ENCODE data around the gene TCF7L1. TPM values are rescaled to one million over a fixed set of nuclear protein-coding genes. Genes with fewer than 3 reads are reported as not detected.

The TCF7L1 gene
- total RNA-seq, 1 donor from 2014 or later: 48.3 TPM

GRCh38 chr2:85344356-85344954, 211.3 kb downstream of the TCF7L1 start:
- H3K4me3 Mint-ChIP-seq: no peak overlapping the region
- no peaks in the 10 kb centered on the region for H3K9me3 Mint-ChIP-seq
- H3K27me3 Mint-ChIP-seq (ENCODE audit: low read depth): peaks cover 2% of the 10 kb centered on the region
- no peak for TF ChIP-seq CTCF (IDR thresholded peaks at IDR 0.05; ENCODE audit: unreplicated experiment)
- no peak overlapping the region for H3K27ac Mint-ChIP-seq
- H3K36me3 Mint-ChIP-seq: peaks cover 19% of the 10 kb centered on the region
- no peaks in the 10 kb centered on the region for H3K4me1 Mint-ChIP-seq
- DNase-seq (ENCODE audit: low spot score in 2 of 2, unreplicated experiment in 2 of 2): no peak

GRCh38 chr2:85347599-85347998, 214.4 kb downstream of the TCF7L1 start:
- Mint-ChIP-seq H3K4me1 (peaks cover under 1% of the 10 kb centered on the region), H3K27ac (no peak overlapping the region), H3K27me3 (ENCODE audit: low read depth) (no peaks in the 10 kb centered on the region), H3K9me3 (no peaks in the 10 kb centered on the region), H3K4me3 (no peak overlapping the region), H3K36me3 (peaks cover 32% of the 10 kb centered on the region)
- TF ChIP-seq CTCF (IDR thresholded peaks at IDR 0.05; ENCODE audit: unreplicated experiment): no peak
- DNase-seq (ENCODE audit: low spot score in 2 of 2, unreplicated experiment in 2 of 2): no peak

- H3K9me3 Mint-ChIP-seq: no peaks in the 10 kb centered on the region
- H3K4me1 Mint-ChIP-seq: peaks cover 24% of the 10 kb centered on the region
- no peaks in the 10 kb centered on the region for H3K27me3 Mint-ChIP-seq (ENCODE audit: low read depth)
- peaks cover 24% of the 10 kb centered on the region for H3K36me3 Mint-ChIP-seq
- H3K4me3 Mint-ChIP-seq: peak overlapping the region; percentile 98
- no peak for TF ChIP-seq CTCF (IDR thresholded peaks at IDR 0.05; ENCODE audit: unreplicated experiment)
- peak in 1 of 2 experiments; percentile 41 for DNase-seq (ENCODE audit: low spot score in 2 of 2, unreplicated experiment in 2 of 2)
- peak overlapping the region; percentile 99 for H3K27ac Mint-ChIP-seq
These were observed 220.7 kb downstream of the TCF7L1 start for GRCh38 chr2:85353876-85354285.

- Mint-ChIP-seq H3K9me3 (no peaks in the 10 kb centered on the region), H3K27me3 (ENCODE audit: low read depth) (no peaks in the 10 kb centered on the region), H3K4me3 (peak within 1 kb of the TSS; percentile 98), H3K36me3 (peaks cover 21% of the 10 kb centered on the region), H3K27ac (peak within 1 kb of the TSS; percentile 99), H3K4me1 (peaks cover 24% of the 10 kb centered on the region)
- peak; percentile 95 to 97 for DNase-seq (ENCODE audit: low spot score in 2 of 2, unreplicated experiment in 2 of 2)
- TF ChIP-seq CTCF (IDR thresholded peaks at IDR 0.05; ENCODE audit: unreplicated experiment): no peak
These were observed 221.3 kb downstream of the TCF7L1 start, which contains the start of the genes ELMOD3 and RETSAT for GRCh38 chr2:85354286-85355072. Gene ELMOD3 (plus strand): TSS chr2:85354769. CDS start chr2:85357199, 2,430 bp downstream. Gene RETSAT (minus strand): TSS chr2:85354528. CDS start chr2:85354507, 21 bp downstream.

GRCh38 chr2:85355073-85355410, 221.8 kb downstream of the TCF7L1 start:
- no peaks in the 10 kb centered on the region for H3K27me3 Mint-ChIP-seq (ENCODE audit: low read depth)
- H3K36me3 Mint-ChIP-seq: peaks cover 17% of the 10 kb centered on the region
- H3K4me3 Mint-ChIP-seq: peak overlapping the region; percentile 98
- H3K4me1 Mint-ChIP-seq: peaks cover 24% of the 10 kb centered on the region
- no peak for TF ChIP-seq CTCF (IDR thresholded peaks at IDR 0.05; ENCODE audit: unreplicated experiment)
- H3K9me3 Mint-ChIP-seq: no peaks in the 10 kb centered on the region
- DNase-seq (ENCODE audit: low spot score in 2 of 2, unreplicated experiment in 2 of 2): no peak
- peak overlapping the region; percentile 99 for H3K27ac Mint-ChIP-seq

All from mesothelial cell of epicardium (in vitro differentiated cells).